Endothelial cell of umbilical vein (primary cell): ENCODE results near the gene PLEKHA6. TPM values are rescaled to one million over a fixed set of nuclear protein-coding genes. Genes with fewer than 3 reads are reported as not detected.

Source experiments
- BruUV-seq: library from RNA; stranded (reverse); fragments of 400-500 nt; replicated peaks from 2 replicates; lab custom pipeline; 2021; lab: Mats Ljungman, UMichigan
- CTCF ChIA-PET: fragments of 300-600, 350-600 bp; sonication (Branson Sonifier 250); formaldehyde crosslinking; loops from one replicate; lab custom pipeline; 2021; ENCODE audit warnings: antibody characterized with exemption, inconsistent platforms; lab: Charles Lee
- POLR2A ChIA-PET: fragments of 300-600, 350-600 bp; sonication (Branson Sonifier 250); formaldehyde crosslinking; loops from one replicate; lab custom pipeline; 2021; ENCODE audit warnings: antibody characterized with exemption, inconsistent platforms; lab: Charles Lee
- DNase-seq: peaks from one replicate; pipeline ENCODE4 v3.0.0-alpha.2; 2011; ENCODE audit warnings: low read depth, low spot score
- FAIRE-seq: peaks from 2 replicates; lab custom pipeline; 2011; peaks lifted over from hg19 to GRCh38; lab: Jason Lieb, UNC
- H2AFZ ChIP-seq: 2 replicates; pipeline ENCODE4 v1.6.0; 2012; ENCODE audit warnings: low read depth, low read length, control low read depth, inconsistent platforms
- H3K27ac ChIP-seq: 2 replicates; pipeline ENCODE4 v1.5.1; 2011; ENCODE audit warnings: low read depth, mild to moderate bottlenecking, control low read depth, low read length, moderate library complexity; ENCODE audit not compliant: insufficient read depth
- H3K27me3 ChIP-seq, 2 experiments: 2 replicates each; pipeline versions ENCODE4 v1.6.0 to v1.6.1; 2011; ENCODE audit warnings: low read length in 2 of 2, mixed read lengths in 1 of 2; ENCODE audit not compliant: control insufficient read depth in 2 of 2, insufficient read depth in 2 of 2
- H3K36me3 ChIP-seq, 2 experiments: 2 replicates in 1 of 2; 3 replicates in 1 of 2; pipeline ENCODE4 v1.5.1; 2011; ENCODE audit warnings: low read length in 2 of 2, mild to moderate bottlenecking in 1 of 2, moderate library complexity in 1 of 2; ENCODE audit not compliant: control insufficient read depth in 2 of 2, insufficient read depth in 2 of 2; ENCODE audit errors: extremely low read depth in 1 of 2
- H3K4me1 ChIP-seq: 3 replicates; pipeline ENCODE4 v1.5.1; 2011; ENCODE audit warnings: mild to moderate bottlenecking, low read length; ENCODE audit not compliant: control insufficient read depth, insufficient read depth; ENCODE audit errors: extremely low read depth
- H3K4me2 ChIP-seq: 2 replicates; pipeline ENCODE4 v1.6.1; 2011; ENCODE audit warnings: low read length, control low read depth, mixed read lengths; ENCODE audit not compliant: insufficient read depth
- H3K4me3 ChIP-seq, 3 experiments: fragments of 200-600 bp in 1 of 3; sonication (generic), shearing (Covaris generic) in 1 of 3; replicated peaks in 1 of 3; 2 replicates each; pipeline ENCODE4 v1.5.1; 2011 to 2016; ENCODE audit warnings: control low read depth in 3 of 3, low read length in 3 of 3, mild to moderate bottlenecking in 2 of 3, inconsistent platforms in 1 of 3, low read depth in 1 of 3, moderate library complexity in 1 of 3; ENCODE audit not compliant: insufficient read depth in 1 of 3
- H3K79me2 ChIP-seq: 2 replicates; pipeline ENCODE4 v1.6.0; 2012; ENCODE audit warnings: low read length, inconsistent platforms; ENCODE audit not compliant: control insufficient read depth, insufficient read depth
- H3K9ac ChIP-seq: replicated peaks from 2 replicates; pipeline ENCODE3; 2011; ENCODE audit warnings: low read length, control low read depth; ENCODE audit not compliant: insufficient read depth; ENCODE audit errors: extremely low read depth
- H3K9me1 ChIP-seq: replicated peaks from 3 replicates; pipeline ENCODE4 v1.6.0; 2011; ENCODE audit warnings: mild to moderate bottlenecking, low read length; ENCODE audit not compliant: control insufficient read depth, insufficient read depth; ENCODE audit errors: extremely low read depth
- H3K9me3 ChIP-seq: replicated peaks from 2 replicates; pipeline ENCODE4 v1.5.1; 2012; ENCODE audit warnings: low read length, inconsistent platforms; ENCODE audit not compliant: control insufficient read depth, insufficient read depth
- H4K20me1 ChIP-seq: replicated peaks from 2 replicates; pipeline ENCODE3; 2011; ENCODE audit warnings: mild to moderate bottlenecking, low read length; ENCODE audit not compliant: control insufficient read depth, insufficient read depth; ENCODE audit errors: extremely low read depth
- EZH2 ChIP-seq: IDR thresholded peaks from 2 replicates; pipeline ENCODE4 v1.6.1; 2012; ENCODE audit warnings: borderline replicate concordance, low read depth, mild to moderate bottlenecking, moderate library complexity, low read length, inconsistent platforms; ENCODE audit not compliant: severe bottlenecking
- FOS ChIP-seq: IDR thresholded peaks from 2 replicates; pipeline ENCODE4 v1.6.1; 2011; ENCODE audit warnings: mild to moderate bottlenecking, low read length, moderate library complexity, borderline replicate concordance; ENCODE audit not compliant: insufficient read depth
- GATA2 ChIP-seq: IDR thresholded peaks from 2 replicates; pipeline ENCODE4 v1.7.0; 2011; ENCODE audit warnings: low read depth, mild to moderate bottlenecking, moderate library complexity, mixed read lengths, low read length; ENCODE audit not compliant: insufficient read length, insufficient read depth
- JUN ChIP-seq: IDR thresholded peaks from 2 replicates; pipeline ENCODE4 v1.6.1; 2011; ENCODE audit warnings: borderline replicate concordance, low read depth; ENCODE audit not compliant: insufficient read length, insufficient read depth
- MYC ChIP-seq: IDR thresholded peaks from one replicate; pipeline ENCODE4 v1.6.1; 2011; ENCODE audit warnings: mild to moderate bottlenecking, low read depth, low read length
- POLR2A ChIP-seq: IDR thresholded peaks from 2 replicates; pipeline ENCODE4 v1.6.1; 2012; ENCODE audit warnings: low read depth, mild to moderate bottlenecking, control low read depth, low read length
- POLR2AphosphoS5 ChIP-seq: IDR thresholded peaks from 2 replicates; pipeline ENCODE4 v1.6.1; 2012; ENCODE audit warnings: low read depth, mild to moderate bottlenecking, control low read depth, low read length, moderate library complexity; ENCODE audit not compliant: insufficient read depth
- dilution Hi-C: fragments of 300-500 bp; cut with MboI; formaldehyde crosslinking; loops from one replicate; pipeline ENCODE4 v1.15.0; 2019; ENCODE audit warnings: low sequenced_read_pairs; ENCODE audit not compliant: extremely low pct_ligation_motif_present
- intact Hi-C: fragments of 100-400 bp; cut with micrococcal nuclease; formaldehyde crosslinking; loops from one replicate; pipeline ENCODE4 v1.10.0; 2022
- polyA plus RNA-seq, 4 experiments: library from polyadenylated mRNA; depleted of rRNA in 3 of 4; stranded (reverse) in 3 of 4; unstranded in 1 of 4; fragments of >200 nt; gene quantifications; 2 replicates each; pipeline versions ENCODE4 v1.2.1 to v1.2.3, GENCODE V29; 2011 to 2012; ENCODE audit warnings: missing spikeins in 1 of 4
- total RNA-seq: library from RNA; stranded (reverse); gene quantifications from 2 replicates; pipeline ENCODE4 v1.2.3, GENCODE V29; 2021
- TF ChIP-seq, protein P1 (sequence below), 2 donors: IDR thresholded peaks; 1 replicate in 1 of 2; 2 replicates in 1 of 2; pipeline ENCODE4 v1.5.1; 2011; ENCODE audit warnings: low read length in 2 of 2, mild to moderate bottlenecking in 2 of 2, moderate library complexity in 2 of 2, control low read depth in 1 of 2, inconsistent platforms in 1 of 2, low read depth in 1 of 2; ENCODE audit not compliant: insufficient read depth in 1 of 2; ENCODE audit errors: extremely low read depth in 1 of 2
- TF ChIP-seq, protein P2 (sequence below): IDR thresholded peaks from 2 replicates; pipeline ENCODE4 v1.6.1; 2011; ENCODE audit not compliant: insufficient read depth, insufficient read length

Gene PLEKHA6
- total and polyA plus RNA-seq, 2 donors (not counting 3 experiments of a cell fraction or from before 2014, with no cell fraction given) = 2.1 to 15.0 TPM

DNA sequence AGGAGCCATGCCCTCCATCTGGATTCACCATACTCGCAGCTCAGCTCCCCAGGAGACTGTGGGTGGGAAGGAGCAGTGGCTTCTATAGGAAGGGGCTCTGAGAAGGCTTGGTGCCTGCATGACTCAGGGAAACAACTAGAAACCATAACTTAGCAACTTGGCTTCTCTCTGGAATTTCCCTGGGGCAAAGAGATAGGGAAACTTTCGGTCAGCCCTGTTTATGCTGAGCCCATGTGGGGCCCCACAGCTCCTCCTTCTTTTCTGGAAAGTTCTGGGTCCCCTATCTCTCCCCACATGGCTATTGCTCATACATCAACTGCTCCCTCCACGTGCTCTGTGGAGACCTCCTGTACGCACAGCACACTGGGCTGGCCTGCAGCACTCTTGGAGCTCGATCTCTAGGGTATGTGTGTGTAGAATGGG, 39.3 kb downstream of the PLEKHA6 start:
- Histone ChIP-seq H3K9ac (no peak overlapping the region), H4K20me1 (no peaks in the 10 kb centered on the region), H3K79me2 (no peaks in the 10 kb centered on the region), H3K27ac (no peak overlapping the region), H3K4me1 (peaks cover 8% of the 10 kb centered on the region), H2AFZ (no peak overlapping the region), H3K4me3 (no peak overlapping the region), H3K27me3 (no peaks in the 10 kb centered on the region), H3K36me3 (no peaks in the 10 kb centered on the region), H3K9me1 (no peaks in the 10 kb centered on the region), H3K4me2 (no peak overlapping the region), H3K9me3 (no peaks in the 10 kb centered on the region)
- FAIRE-seq = no peak
- DNase-seq = no peak
- intact Hi-C loops = no loop called here
- dilution Hi-C loops = no loop called here
- no peak for TF ChIP-seq GATA2
- no peak for TF ChIP-seq EZH2
- TF ChIP-seq FOS = no peak
- TF ChIP-seq, protein P1, sequence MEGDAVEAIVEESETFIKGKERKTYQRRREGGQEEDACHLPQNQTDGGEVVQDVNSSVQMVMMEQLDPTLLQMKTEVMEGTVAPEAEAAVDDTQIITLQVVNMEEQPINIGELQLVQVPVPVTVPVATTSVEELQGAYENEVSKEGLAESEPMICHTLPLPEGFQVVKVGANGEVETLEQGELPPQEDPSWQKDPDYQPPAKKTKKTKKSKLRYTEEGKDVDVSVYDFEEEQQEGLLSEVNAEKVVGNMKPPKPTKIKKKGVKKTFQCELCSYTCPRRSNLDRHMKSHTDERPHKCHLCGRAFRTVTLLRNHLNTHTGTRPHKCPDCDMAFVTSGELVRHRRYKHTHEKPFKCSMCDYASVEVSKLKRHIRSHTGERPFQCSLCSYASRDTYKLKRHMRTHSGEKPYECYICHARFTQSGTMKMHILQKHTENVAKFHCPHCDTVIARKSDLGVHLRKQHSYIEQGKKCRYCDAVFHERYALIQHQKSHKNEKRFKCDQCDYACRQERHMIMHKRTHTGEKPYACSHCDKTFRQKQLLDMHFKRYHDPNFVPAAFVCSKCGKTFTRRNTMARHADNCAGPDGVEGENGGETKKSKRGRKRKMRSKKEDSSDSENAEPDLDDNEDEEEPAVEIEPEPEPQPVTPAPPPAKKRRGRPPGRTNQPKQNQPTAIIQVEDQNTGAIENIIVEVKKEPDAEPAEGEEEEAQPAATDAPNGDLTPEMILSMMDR (IDR thresholded peaks at IDR 0.05; ENCODE audit: extremely low read depth in 1 of 2, insufficient read depth in 1 of 2, low read depth in 1 of 2, low read length in 2 of 2) = no peak
- no peak for TF ChIP-seq MYC
- TF ChIP-seq, protein P2, sequence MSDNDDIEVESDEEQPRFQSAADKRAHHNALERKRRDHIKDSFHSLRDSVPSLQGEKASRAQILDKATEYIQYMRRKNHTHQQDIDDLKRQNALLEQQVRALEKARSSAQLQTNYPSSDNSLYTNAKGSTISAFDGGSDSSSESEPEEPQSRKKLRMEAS = no peak
- TF ChIP-seq JUN = no peak
- TF ChIP-seq POLR2A = no peak
- TF ChIP-seq POLR2AphosphoS5 = no peak
- ChIA-PET CTCF (interaction anchor here (0.8 to 1.7 kb wide), 2 partner anchors 62 to 78 kb away, joined by 3 to 9 read pairs; no protein-coding TSS in a partner anchor), POLR2A (no interaction called here)
- no TSS peak for BruUV-seq
